MM.1S (cell line): ENCODE data around the gene FIG4.

Experiments used
- EZH2 ChIP-seq: fragments of 300-600 bp; sonication (generic); optimal IDR thresholded peaks from 2 replicates; pipeline ENCODE3; 2017; ENCODE audit warnings: low read depth, mild to moderate bottlenecking, antibody characterized with exemption, low read length, mixed read lengths
- EZH2phosphoT487 ChIP-seq: fragments of 300-600 bp; sonication (generic); IDR thresholded peaks from 2 replicates; pipeline ENCODE4 v1.6.1; 2018; ENCODE audit warnings: antibody characterized with exemption, low read length
- TF ChIP-seq, protein P1 (sequence below): fragments of 300-600 bp; sonication (generic); IDR thresholded peaks from 2 replicates; pipeline ENCODE4 v1.5.1; 2016; ENCODE audit warnings: antibody characterized with exemption, low read length, mixed read lengths

DNA sequence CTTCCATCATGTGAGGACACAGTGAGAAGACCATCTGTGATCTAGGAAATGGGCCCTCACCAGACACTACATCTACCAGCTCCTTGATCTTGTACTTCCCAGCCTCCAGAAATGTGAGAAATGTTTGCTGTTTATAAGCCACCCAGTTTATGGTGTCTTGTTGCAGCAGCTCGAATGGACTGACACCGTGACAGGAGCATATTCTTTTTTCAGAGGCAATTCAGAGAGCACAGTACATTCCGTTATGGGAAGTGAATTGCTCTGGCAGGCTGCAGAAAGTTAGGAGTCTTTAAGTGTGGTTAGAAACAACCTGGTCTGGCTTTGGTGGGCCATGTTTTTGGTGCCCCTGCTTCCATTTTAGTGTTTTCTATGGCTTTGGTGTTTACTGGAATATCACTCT is 75.1 kb downstream of the FIG4 start:
- TF ChIP-seq EZH2 (no peak), EZH2phosphoT487 (no peak)
- TF ChIP-seq, protein P1, sequence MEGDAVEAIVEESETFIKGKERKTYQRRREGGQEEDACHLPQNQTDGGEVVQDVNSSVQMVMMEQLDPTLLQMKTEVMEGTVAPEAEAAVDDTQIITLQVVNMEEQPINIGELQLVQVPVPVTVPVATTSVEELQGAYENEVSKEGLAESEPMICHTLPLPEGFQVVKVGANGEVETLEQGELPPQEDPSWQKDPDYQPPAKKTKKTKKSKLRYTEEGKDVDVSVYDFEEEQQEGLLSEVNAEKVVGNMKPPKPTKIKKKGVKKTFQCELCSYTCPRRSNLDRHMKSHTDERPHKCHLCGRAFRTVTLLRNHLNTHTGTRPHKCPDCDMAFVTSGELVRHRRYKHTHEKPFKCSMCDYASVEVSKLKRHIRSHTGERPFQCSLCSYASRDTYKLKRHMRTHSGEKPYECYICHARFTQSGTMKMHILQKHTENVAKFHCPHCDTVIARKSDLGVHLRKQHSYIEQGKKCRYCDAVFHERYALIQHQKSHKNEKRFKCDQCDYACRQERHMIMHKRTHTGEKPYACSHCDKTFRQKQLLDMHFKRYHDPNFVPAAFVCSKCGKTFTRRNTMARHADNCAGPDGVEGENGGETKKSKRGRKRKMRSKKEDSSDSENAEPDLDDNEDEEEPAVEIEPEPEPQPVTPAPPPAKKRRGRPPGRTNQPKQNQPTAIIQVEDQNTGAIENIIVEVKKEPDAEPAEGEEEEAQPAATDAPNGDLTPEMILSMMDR, result no peak
